A549 treated with DMSO at 1 μM for 4 hours (cell line): Measurements from ENCODE around the gene ANKDD1A. TPM values are rescaled to one million over a fixed set of nuclear protein-coding genes. Genes with fewer than 3 reads are reported as not detected.

ENCODE experiments used
- total RNA-seq: library from RNA; stranded (reverse); fragments of 200-300 nt; extraction: Qiagen RNA extraction; gene quantifications from 5 replicates; pipeline ENCODE4 v1.2.3, GENCODE V29; 2022; ENCODE audit warnings: low read depth

ANKDD1A gene
- 1.5 to 2.1 TPM (median 1.9 TPM) in 5 replicates for total RNA-seq

GRCh38 chr15:64911311-64912186 lies at the start of gene ANKDD1A:
Gene ANKDD1A, plus strand, starts transcription at chr15:64911902. Its CDS starts 29 bp downstream, at chr15:64911931.

DNA sequence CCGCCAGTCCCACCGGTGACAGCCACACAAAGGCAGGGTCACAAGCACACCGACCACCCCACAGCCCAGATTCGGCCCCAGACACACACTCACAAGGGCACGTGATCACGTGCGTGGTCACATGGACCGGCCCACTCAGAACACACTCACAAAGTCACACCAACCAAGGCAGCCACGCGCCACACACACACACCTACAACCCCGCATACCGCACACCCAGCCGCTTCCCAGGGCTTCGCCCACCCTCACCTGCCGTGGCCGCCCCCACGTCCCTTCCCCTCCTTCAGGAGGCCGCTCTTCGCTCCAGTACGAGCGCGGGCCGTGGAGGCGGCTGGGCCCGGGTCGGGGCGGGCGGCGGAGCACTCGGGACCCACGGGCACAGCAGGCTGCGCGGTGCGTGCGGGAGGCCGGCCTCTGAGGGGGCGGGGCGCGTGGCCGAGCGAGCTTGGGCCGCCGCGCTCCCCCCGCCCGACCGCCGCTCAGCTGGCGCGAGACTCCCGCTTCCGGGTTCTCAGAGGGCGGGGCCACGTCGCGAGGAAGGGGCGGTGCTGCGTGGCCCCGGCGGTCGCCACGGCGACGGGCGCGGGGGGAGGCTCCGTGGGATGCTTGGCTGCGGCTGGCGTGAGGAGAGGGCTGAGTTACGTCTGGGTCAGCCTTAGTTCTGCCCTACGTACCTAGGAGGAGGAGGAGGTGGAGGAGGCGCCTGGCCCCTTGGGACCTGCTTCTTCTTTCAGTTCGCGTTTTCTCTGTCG lies 77.9 kb downstream of the ANKDD1A start, which contains the start of gene SPG21:
TSS of gene SPG21 (minus strand) at position 499 of the 752 bp plus-strand sequence. CDS start 6,345 bp downstream, outside the sequence.

Other genes with a start within 250 kb of the ANKDD1A start
- 7.5 to 9.4 TPM (median 8.4 TPM) in 5 replicates for gene RBPMS2, start 136.3 kb upstream of the ANKDD1A start, total RNA-seq
- gene PIF1, start 86.3 kb upstream of the ANKDD1A start, total RNA-seq = 13.2 to 23.5 TPM (median 21.1 TPM) in 5 replicates
- gene PLEKHO2, start 70.0 kb upstream of the ANKDD1A start, total RNA-seq = 6.1 to 7.7 TPM (median 6.8 TPM) in 5 replicates
- gene SPG21, start 78.0 kb downstream of the ANKDD1A start, total RNA-seq = 114 to 142 TPM (median 130 TPM) in 5 replicates
- gene MTFMT, start 117.7 kb downstream of the ANKDD1A start, total RNA-seq = 23.7 to 29.0 TPM (median 25.8 TPM) in 5 replicates
- gene SLC51B, start 133.5 kb downstream of the ANKDD1A start, total RNA-seq = 10.5 to 15.5 TPM (median 12.1 TPM) in 5 replicates
- gene RASL12, start 156.1 kb downstream of the ANKDD1A start, total RNA-seq = 0.06 to 0.28 TPM (median 0.19 TPM) in 5 replicates
- gene KBTBD13, start 164.8 kb downstream of the ANKDD1A start, total RNA-seq = 0.02 TPM in 1 of 5 replicates, not detected in the others
- 0.52 to 1.4 TPM (median 0.91 TPM) in 5 replicates for gene UBAP1L, start 203.3 kb downstream of the ANKDD1A start, total RNA-seq
- gene PDCD7, start 221.9 kb downstream of the ANKDD1A start, total RNA-seq = 24.0 to 33.4 TPM (median 28.2 TPM) in 5 replicates